Uterus (tissue), 4 donors: ENCODE results near the gene G6PC3. TPM values are rescaled to one million over a fixed set of nuclear protein-coding genes. Genes with fewer than 3 reads are reported as not detected.

Source experiments
- DNase-seq, 2 donors: peaks; one replicate each; pipeline ENCODE4 v3.0.0-alpha.2; 2019 to 2020
- H3K27ac ChIP-seq, 2 donors: fragments of 200-600 bp; sonication (generic); 1 replicate in 1 of 2; 2 replicates in 1 of 2; pipeline ENCODE4 v1.5.1; 2016 to 2018
- H3K27me3 ChIP-seq, 2 donors: fragments of 200-600 bp; sonication (generic); one replicate each; pipeline ENCODE4 v1.5.1; 2018 to 2019; ENCODE audit warnings: control low read depth in 1 of 2
- H3K36me3 ChIP-seq, 2 donors: fragments of 200-600 bp; sonication (generic); one replicate each; pipeline ENCODE4 v1.5.1; 2019; ENCODE audit warnings: control low read depth in 1 of 2
- H3K4me1 ChIP-seq, 2 donors: fragments of 200-600 bp; sonication (generic); one replicate each; pipeline ENCODE4 v1.5.1; 2018 to 2019; ENCODE audit warnings: control low read depth in 1 of 2
- H3K4me3 ChIP-seq, 2 donors: fragments of 200-600 bp; sonication (generic); 1 replicate in 1 of 2; 2 replicates in 1 of 2; pipeline ENCODE4 v1.5.1; 2018 to 2019; ENCODE audit warnings: mild to moderate bottlenecking in 1 of 2
- H3K9me3 ChIP-seq, 2 donors: fragments of 200-600 bp; sonication (generic); one replicate each; pipeline ENCODE4 v1.5.1; 2019; ENCODE audit warnings: control low read depth in 1 of 2
- CTCF ChIP-seq, 4 experiments: fragments of 200-600 bp in 2 of 4; fragments of 450-650 bp in 2 of 4; sonication (generic) in 2 of 4; IDR thresholded peaks; one replicate each; pipeline ENCODE4 v1.5.1; 2016 to 2019; ENCODE audit warnings: antibody characterized with exemption in 4 of 4, mild to moderate bottlenecking in 2 of 4, moderate library complexity in 1 of 4
- POLR2A ChIP-seq, 2 donors: fragments of 450-650 bp; IDR thresholded peaks; one replicate each; pipeline ENCODE4 v1.6.1; 2016; ENCODE audit warnings: antibody characterized with exemption in 2 of 2, mild to moderate bottlenecking in 1 of 2, moderate library complexity in 1 of 2
- intact Hi-C: fragments of 100-400 bp; cut with DNase I; formaldehyde crosslinking; loops from one replicate; pipeline ENCODE4 v1.15.1; 2023; ENCODE audit warnings: low total_unique reads
- total RNA-seq, 4 donors: library from RNA; depleted of rRNA in 3 of 4; stranded (reverse); fragments of >200 nt in 3 of 4; gene quantifications; one replicate each; pipeline versions ENCODE4 v1.1.0 to v1.2.4, GENCODE V29; 2014 to 2023
- donor health status: DM: yes; HTN: yes; CAD: no.

G6PC3 gene
- total RNA-seq, 4 donors from 2014 or later = 12.4 to 66.3 (median 33.8) TPM

- Histone ChIP-seq H3K9me3 (no peaks in the 10 kb centered on the region), H3K36me3 (no peaks in the 10 kb centered on the region), H3K27me3 (no peaks in the 10 kb centered on the region), H3K4me1 (peaks cover 0 to 7% of the 10 kb centered on the region in 2 donors), H3K27ac (peak overlapping the region in 1 of 2 donors; percentile 95), H3K4me3 (no peak overlapping the region)
- TF ChIP-seq CTCF (IDR thresholded peaks at IDR 0.05) = no peak
- DNase-seq = no peak
- intact Hi-C loops = no loop called here
Observed at GRCh38 chr17:44067545-44067940, 3.0 kb upstream of the G6PC3 start.

- peaks cover 0 to 7% of the 10 kb centered on the region in 2 donors for H3K4me1 ChIP-seq
- H3K4me3 ChIP-seq = peak overlapping the region; percentile 53 to 70
- no peaks in the 10 kb centered on the region for H3K27me3 ChIP-seq
- peak overlapping the region; percentile 78 to 90 for H3K27ac ChIP-seq
- DNase-seq = no peak
- intact Hi-C loops = no loop called here
- no peaks in the 10 kb centered on the region for H3K9me3 ChIP-seq
- TF ChIP-seq CTCF (IDR thresholded peaks at IDR 0.05) (no peak), POLR2A (IDR thresholded peaks at IDR 0.05) (no peak)
- H3K36me3 ChIP-seq = no peaks in the 10 kb centered on the region
Observed at GRCh38 chr17:44069974-44070454, 521 bp upstream of the G6PC3 start.

DNA sequence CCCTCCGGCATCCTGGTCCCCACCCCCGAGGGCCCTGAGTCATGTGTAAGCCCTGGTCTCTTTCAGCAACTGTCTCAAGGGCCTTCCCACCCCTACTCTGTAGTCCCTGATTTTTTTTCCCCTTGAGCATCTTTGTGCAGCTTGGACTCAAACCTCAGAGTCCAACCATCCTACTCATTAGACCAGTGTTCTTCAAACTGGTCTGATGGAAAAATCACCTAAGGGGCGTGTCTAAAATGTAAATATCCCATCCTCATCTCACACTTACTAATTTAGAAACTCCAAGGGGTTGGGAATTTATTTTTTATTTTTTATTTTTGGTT lies 624 bp downstream of the G6PC3 start:
- Histone ChIP-seq H3K27ac (peak overlapping the region; percentile 78 to 90), H3K4me1 (peaks cover 0 to 7% of the 10 kb centered on the region in 2 donors), H3K4me3 (peak overlapping the region; percentile 53 to 70), H3K36me3 (no peaks in the 10 kb centered on the region), H3K27me3 (no peaks in the 10 kb centered on the region), H3K9me3 (no peaks in the 10 kb centered on the region)
- intact Hi-C loops = no loop called here
- TF ChIP-seq CTCF (IDR thresholded peaks at IDR 0.05) (no peak), POLR2A (IDR thresholded peaks at IDR 0.05) (no peak)
- DNase-seq = peak in 1 of 2 donors; percentile 67

GRCh38 chr17:44071772-44072171 lies 1.2 kb downstream of the G6PC3 start:
- H3K4me1 ChIP-seq = peaks cover 0 to 7% of the 10 kb centered on the region in 2 donors
- TF ChIP-seq POLR2A (IDR thresholded peaks at IDR 0.05) (no peak), CTCF (IDR thresholded peaks at IDR 0.05) (no peak)
- no peaks in the 10 kb centered on the region for H3K36me3 ChIP-seq
- intact Hi-C loops = no loop called here
- H3K4me3 ChIP-seq = no peak overlapping the region
- no peak for DNase-seq
- no peaks in the 10 kb centered on the region for H3K9me3 ChIP-seq
- no peaks in the 10 kb centered on the region for H3K27me3 ChIP-seq
- peak overlapping the region; percentile 78 to 90 for H3K27ac ChIP-seq

DNA sequence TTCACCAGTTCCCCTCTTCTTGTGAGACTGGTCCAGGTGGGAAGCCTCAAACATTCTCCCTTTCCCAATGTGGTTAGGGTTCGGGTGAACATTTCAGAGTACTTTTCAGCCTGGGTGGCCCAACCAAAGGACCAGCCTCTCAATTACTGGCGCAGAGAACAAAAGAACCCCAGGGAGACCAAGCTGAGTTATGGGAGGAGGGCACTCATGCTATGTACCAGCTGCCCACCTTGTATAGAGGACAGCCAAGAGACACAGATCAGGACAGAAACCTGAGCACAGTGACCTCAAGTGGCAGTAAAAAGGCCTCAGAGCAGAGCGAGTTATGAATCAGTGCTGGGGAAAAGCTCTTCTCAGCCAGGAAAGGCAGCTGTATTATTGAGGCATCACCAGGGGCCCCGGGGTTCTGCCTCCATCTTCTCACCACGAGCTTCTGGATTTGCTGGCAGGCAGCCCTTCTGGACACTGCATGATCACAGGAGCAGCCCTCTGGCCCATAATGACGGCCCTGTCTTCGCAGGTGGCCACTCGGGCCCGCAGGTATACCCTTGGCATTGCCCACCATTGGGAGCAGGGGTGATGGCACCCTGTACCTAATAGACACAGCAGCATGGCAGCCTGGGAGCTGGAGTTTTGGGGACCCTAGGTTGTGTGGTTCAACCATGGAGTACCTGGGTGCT lies 3.8 kb downstream of the G6PC3 start:
- H3K4me3 ChIP-seq = no peak overlapping the region
- H3K27me3 ChIP-seq = no peaks in the 10 kb centered on the region
- no peak for DNase-seq
- TF ChIP-seq POLR2A (IDR thresholded peaks at IDR 0.05) (no peak), CTCF (IDR thresholded peaks at IDR 0.05) (no peak)
- H3K27ac ChIP-seq = no peak overlapping the region
- H3K4me1 ChIP-seq = peaks cover 0 to 7% of the 10 kb centered on the region in 2 donors
- no peaks in the 10 kb centered on the region for H3K36me3 ChIP-seq
- no peaks in the 10 kb centered on the region for H3K9me3 ChIP-seq
- intact Hi-C loops = no loop called here
